ENCODE measurements around the gene AP5Z1. TPM values are rescaled to one million over a fixed set of nuclear protein-coding genes. Genes with fewer than 3 reads are reported as not detected.

Gene AP5Z1
- polyA plus RNA-seq, 3 donors, result 30.8 to 75.2 (median 33.8) TPM

DNA sequence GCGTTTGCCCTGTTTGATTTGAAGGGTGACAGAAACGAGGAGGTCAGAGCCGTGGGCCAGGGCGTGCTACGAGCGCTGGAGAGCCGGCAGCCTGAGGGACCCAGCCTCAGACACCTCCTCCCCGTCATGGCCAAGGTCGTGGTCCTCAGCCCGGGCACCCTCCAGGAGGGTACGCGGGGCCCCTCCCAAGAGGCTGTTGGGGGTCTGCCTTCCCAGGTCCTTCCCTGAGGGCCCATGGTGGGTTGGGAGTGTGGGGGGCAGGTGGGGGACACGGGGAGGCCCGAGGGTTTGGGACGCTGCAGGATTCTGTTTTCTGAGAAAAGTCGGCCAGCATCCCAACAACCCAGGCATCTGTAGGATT lies 7.8 kb downstream of the AP5Z1 start:
- Histone ChIP-seq H2AFZ (ENCODE audit: insufficient read depth, low read depth, low read length, poor library complexity, severe bottlenecking) (no peak overlapping the region), H3K79me2 (ENCODE audit: insufficient read depth, low read length) (peaks cover 39% of the 10 kb centered on the region), H4K20me1 (ENCODE audit: insufficient read depth, low read length) (peaks cover 81% of the 10 kb centered on the region), H3K4me2 (replicated peaks; ENCODE audit: extremely low read depth, low read length, poor library complexity, severe bottlenecking) (no peak overlapping the region), H3K36me3 (replicated peaks in 1 of 2; ENCODE audit: control insufficient read depth in 1 of 2, insufficient read depth in 2 of 2, low read length in 2 of 2) (peaks cover 76 to 88% of the 10 kb centered on the region in 2 donors), H3K4me3 (replicated peaks in 1 of 3; ENCODE audit: low read depth in 2 of 3, low read length in 3 of 3) (no peak overlapping the region), H3K9me3 (replicated peaks in 1 of 2; ENCODE audit: control insufficient read depth in 1 of 2, insufficient read depth in 1 of 2, low read length in 2 of 2) (no peaks in the 10 kb centered on the region), H3K27ac (ENCODE audit: low read depth in 1 of 2, low read length in 2 of 2) (no peak overlapping the region), H3K27me3 (ENCODE audit: control insufficient read depth in 2 of 2, insufficient read depth in 2 of 2, low read length in 2 of 2) (no peaks in the 10 kb centered on the region), H3K4me1 (ENCODE audit: control insufficient read depth in 1 of 2, insufficient read depth in 2 of 2, low read length in 2 of 2) (peaks cover 0 to 2% of the 10 kb centered on the region in 2 donors), H3K9ac (ENCODE audit: insufficient read depth, low read length, poor library complexity, severe bottlenecking) (no peak overlapping the region)
- TF ChIP-seq, protein P1, sequence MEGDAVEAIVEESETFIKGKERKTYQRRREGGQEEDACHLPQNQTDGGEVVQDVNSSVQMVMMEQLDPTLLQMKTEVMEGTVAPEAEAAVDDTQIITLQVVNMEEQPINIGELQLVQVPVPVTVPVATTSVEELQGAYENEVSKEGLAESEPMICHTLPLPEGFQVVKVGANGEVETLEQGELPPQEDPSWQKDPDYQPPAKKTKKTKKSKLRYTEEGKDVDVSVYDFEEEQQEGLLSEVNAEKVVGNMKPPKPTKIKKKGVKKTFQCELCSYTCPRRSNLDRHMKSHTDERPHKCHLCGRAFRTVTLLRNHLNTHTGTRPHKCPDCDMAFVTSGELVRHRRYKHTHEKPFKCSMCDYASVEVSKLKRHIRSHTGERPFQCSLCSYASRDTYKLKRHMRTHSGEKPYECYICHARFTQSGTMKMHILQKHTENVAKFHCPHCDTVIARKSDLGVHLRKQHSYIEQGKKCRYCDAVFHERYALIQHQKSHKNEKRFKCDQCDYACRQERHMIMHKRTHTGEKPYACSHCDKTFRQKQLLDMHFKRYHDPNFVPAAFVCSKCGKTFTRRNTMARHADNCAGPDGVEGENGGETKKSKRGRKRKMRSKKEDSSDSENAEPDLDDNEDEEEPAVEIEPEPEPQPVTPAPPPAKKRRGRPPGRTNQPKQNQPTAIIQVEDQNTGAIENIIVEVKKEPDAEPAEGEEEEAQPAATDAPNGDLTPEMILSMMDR (IDR thresholded peaks at IDR 0.05), result no peak
- peaks cover 3% of the 10 kb centered on the region for H3K4me1 Mint-ChIP-seq
- no peak overlapping the region for H3K4me3 Mint-ChIP-seq
- H3K36me3 Mint-ChIP-seq, result peaks cover 47 to 86% of the 10 kb centered on the region in 2 donors
- WGBS (ENCODE audit: insufficient coverage), result 97% methylated on average over 13 of the region's 16 CpGs
- H3K27me3 Mint-ChIP-seq (ENCODE audit: low read depth in 3 of 3), result peaks cover 0 to 2% (median 0%) of the 10 kb centered on the region in 3 donors
- H3K27ac Mint-ChIP-seq, result no peak overlapping the region
- no peak for DNase-seq
- intact Hi-C loops (cut with micrococcal nuclease), result no loop called here
- no peaks in the 10 kb centered on the region for H3K9me3 Mint-ChIP-seq

GRCh38 chr7:4783762-4784351 lies 8.4 kb downstream of the AP5Z1 start:
- Mint-ChIP-seq H3K27me3 (ENCODE audit: low read depth in 3 of 3) (peaks cover 0 to 2% (median 0%) of the 10 kb centered on the region in 3 donors), H3K4me3 (no peak overlapping the region), H3K27ac (no peak overlapping the region), H3K9me3 (no peaks in the 10 kb centered on the region), H3K36me3 (peaks cover 49 to 88% of the 10 kb centered on the region in 2 donors), H3K4me1 (no peaks in the 10 kb centered on the region)
- Histone ChIP-seq H3K4me1 (ENCODE audit: control insufficient read depth in 1 of 2, insufficient read depth in 2 of 2, low read length in 2 of 2) (no peaks in the 10 kb centered on the region), H3K79me2 (ENCODE audit: insufficient read depth, low read length) (peaks cover 37% of the 10 kb centered on the region), H3K9ac (ENCODE audit: insufficient read depth, low read length, poor library complexity, severe bottlenecking) (no peak overlapping the region), H3K27me3 (ENCODE audit: control insufficient read depth in 2 of 2, insufficient read depth in 2 of 2, low read length in 2 of 2) (no peaks in the 10 kb centered on the region), H3K36me3 (replicated peaks in 1 of 2; ENCODE audit: control insufficient read depth in 1 of 2, insufficient read depth in 2 of 2, low read length in 2 of 2) (peaks cover 82 to 93% of the 10 kb centered on the region in 2 donors), H3K4me2 (replicated peaks; ENCODE audit: extremely low read depth, low read length, poor library complexity, severe bottlenecking) (no peak overlapping the region), H4K20me1 (ENCODE audit: insufficient read depth, low read length) (peaks cover 84% of the 10 kb centered on the region), H3K9me3 (replicated peaks in 1 of 2; ENCODE audit: control insufficient read depth in 1 of 2, insufficient read depth in 1 of 2, low read length in 2 of 2) (no peaks in the 10 kb centered on the region), H2AFZ (ENCODE audit: insufficient read depth, low read depth, low read length, poor library complexity, severe bottlenecking) (no peak overlapping the region), H3K4me3 (replicated peaks in 1 of 3; ENCODE audit: low read depth in 2 of 3, low read length in 3 of 3) (no peak overlapping the region), H3K27ac (ENCODE audit: low read depth in 1 of 2, low read length in 2 of 2) (no peak overlapping the region)
- 97% methylated on average over 33 of the region's 40 CpGs for WGBS (ENCODE audit: insufficient coverage)
- intact Hi-C loops (cut with micrococcal nuclease), result no loop called here
- no peak for DNase-seq
- TF ChIP-seq, protein P1 (IDR thresholded peaks at IDR 0.05), result no peak
